LHCN-M2 (cell line): ENCODE results near the gene RRP7A. TPM values are rescaled to one million over a fixed set of nuclear protein-coding genes. Genes with fewer than 3 reads are reported as not detected.
"Not testable (repeated sequence)": the region's sequence is repeated elsewhere in the genome, so short reads cannot be mapped to it uniquely, and the experiment has no call there.

Experiments
- DNase-seq: peaks from one replicate; pipeline ENCODE4 v3.0.0-alpha.2; 2012; ENCODE audit warnings: low read depth
- total RNA-seq: library from RNA; depleted of rRNA; stranded (reverse); fragments of >200 nt; gene quantifications from 2 replicates; pipeline ENCODE4 v1.2.3, GENCODE V29; 2014

RRP7A gene
- total RNA-seq, 1 experiment from 2014 or later: 36.9 TPM

- DNase-seq: no peak
These were observed 16.6 kb upstream of the RRP7A start for GRCh38 chr22:42536166-42536565.

- DNase-seq: not testable (repeated sequence)
These were observed 15.6 kb upstream of the RRP7A start for GRCh38 chr22:42535082-42535731.

- no peak for DNase-seq
These were observed 14.0 kb upstream of the RRP7A start for GRCh38 chr22:42533638-42533977.

- not testable (repeated sequence) for DNase-seq
These were observed 11.9 kb upstream of the RRP7A start for GRCh38 chr22:42531401-42532084.

- not testable (repeated sequence) for DNase-seq
These were observed 9.8 kb upstream of the RRP7A start for GRCh38 chr22:42529435-42529834.

GRCh38 chr22:42528591-42529307 is 9.2 kb upstream of the RRP7A start:
- DNase-seq: no peak

- DNase-seq: no peak
These were observed 3.0 kb upstream of the RRP7A start for GRCh38 chr22:42522546-42522945.

- DNase-seq: no peak
These were observed 1.6 kb upstream of the RRP7A start for GRCh38 chr22:42521228-42521546.

- DNase-seq: not testable (repeated sequence)
These were observed 715 bp downstream of the RRP7A start for GRCh38 chr22:42518638-42519524.

GRCh38 chr22:42517103-42517502 is 2.5 kb downstream of the RRP7A start:
- DNase-seq: not testable (repeated sequence)

GRCh38 chr22:42515896-42516295 is 3.7 kb downstream of the RRP7A start:
- DNase-seq: no peak

GRCh38 chr22:42515304-42515703 is 4.3 kb downstream of the RRP7A start:
- DNase-seq: not testable (repeated sequence)

- DNase-seq: not testable (repeated sequence)
These were observed 5.3 kb downstream of the RRP7A start for GRCh38 chr22:42514331-42514730.

- not testable (repeated sequence) for DNase-seq
These were observed 7.2 kb downstream of the RRP7A start for GRCh38 chr22:42512273-42512990.

- no peak for DNase-seq
These were observed 8.2 kb downstream of the RRP7A start for GRCh38 chr22:42511401-42511891.

- DNase-seq: no peak
These were observed 10.0 kb downstream of the RRP7A start for GRCh38 chr22:42509548-42509947.

GRCh38 chr22:42508975-42509364 is 10.6 kb downstream of the RRP7A start:
- not testable (repeated sequence) for DNase-seq

GRCh38 chr22:42508327-42508974 is 11.1 kb downstream of the RRP7A start:
- DNase-seq: not testable (repeated sequence)

- no peak for DNase-seq
These were observed 18.8 kb downstream of the RRP7A start for GRCh38 chr22:42500836-42501179.

GRCh38 chr22:42500161-42500835 is 19.3 kb downstream of the RRP7A start:
- DNase-seq: peak; percentile 19
